Endothelial cell of umbilical vein (primary cell): ENCODE measurements around the gene SLC46A2. TPM values are rescaled to one million over a fixed set of nuclear protein-coding genes. Genes with fewer than 3 reads are reported as not detected.

Source experiments
- BruUV-seq: library from RNA; stranded (reverse); fragments of 400-500 nt; replicated peaks from 2 replicates; lab custom pipeline; 2021; lab: Mats Ljungman, UMichigan
- CTCF ChIA-PET: fragments of 300-600, 350-600 bp; sonication (Branson Sonifier 250); formaldehyde crosslinking; loops from one replicate; lab custom pipeline; 2021; ENCODE audit warnings: antibody characterized with exemption, inconsistent platforms; lab: Charles Lee
- POLR2A ChIA-PET: fragments of 300-600, 350-600 bp; sonication (Branson Sonifier 250); formaldehyde crosslinking; loops from one replicate; lab custom pipeline; 2021; ENCODE audit warnings: antibody characterized with exemption, inconsistent platforms; lab: Charles Lee
- DNase-seq: peaks from one replicate; pipeline ENCODE4 v3.0.0-alpha.2; 2011; ENCODE audit warnings: low read depth, low spot score
- FAIRE-seq: peaks from 2 replicates; lab custom pipeline; 2011; peaks lifted over from hg19 to GRCh38; lab: Jason Lieb, UNC
- H2AFZ ChIP-seq: 2 replicates; pipeline ENCODE4 v1.6.0; 2012; ENCODE audit warnings: low read depth, low read length, control low read depth, inconsistent platforms
- H3K27ac ChIP-seq: 2 replicates; pipeline ENCODE4 v1.5.1; 2011; ENCODE audit warnings: low read depth, mild to moderate bottlenecking, control low read depth, low read length, moderate library complexity; ENCODE audit not compliant: insufficient read depth
- H3K27me3 ChIP-seq, 2 experiments: 2 replicates each; pipeline versions ENCODE4 v1.6.0 to v1.6.1; 2011; ENCODE audit warnings: low read length in 2 of 2, mixed read lengths in 1 of 2; ENCODE audit not compliant: control insufficient read depth in 2 of 2, insufficient read depth in 2 of 2
- H3K36me3 ChIP-seq, 2 experiments: 2 replicates in 1 of 2; 3 replicates in 1 of 2; pipeline ENCODE4 v1.5.1; 2011; ENCODE audit warnings: low read length in 2 of 2, mild to moderate bottlenecking in 1 of 2, moderate library complexity in 1 of 2; ENCODE audit not compliant: control insufficient read depth in 2 of 2, insufficient read depth in 2 of 2; ENCODE audit errors: extremely low read depth in 1 of 2
- H3K4me1 ChIP-seq: 3 replicates; pipeline ENCODE4 v1.5.1; 2011; ENCODE audit warnings: mild to moderate bottlenecking, low read length; ENCODE audit not compliant: control insufficient read depth, insufficient read depth; ENCODE audit errors: extremely low read depth
- H3K4me2 ChIP-seq: 2 replicates; pipeline ENCODE4 v1.6.1; 2011; ENCODE audit warnings: low read length, control low read depth, mixed read lengths; ENCODE audit not compliant: insufficient read depth
- H3K4me3 ChIP-seq, 3 experiments: fragments of 200-600 bp in 1 of 3; sonication (generic), shearing (Covaris generic) in 1 of 3; replicated peaks in 1 of 3; 2 replicates each; pipeline ENCODE4 v1.5.1; 2011 to 2016; ENCODE audit warnings: control low read depth in 3 of 3, low read length in 3 of 3, mild to moderate bottlenecking in 2 of 3, inconsistent platforms in 1 of 3, low read depth in 1 of 3, moderate library complexity in 1 of 3; ENCODE audit not compliant: insufficient read depth in 1 of 3
- H3K79me2 ChIP-seq: 2 replicates; pipeline ENCODE4 v1.6.0; 2012; ENCODE audit warnings: low read length, inconsistent platforms; ENCODE audit not compliant: control insufficient read depth, insufficient read depth
- H3K9ac ChIP-seq: replicated peaks from 2 replicates; pipeline ENCODE3; 2011; ENCODE audit warnings: low read length, control low read depth; ENCODE audit not compliant: insufficient read depth; ENCODE audit errors: extremely low read depth
- H3K9me1 ChIP-seq: replicated peaks from 3 replicates; pipeline ENCODE4 v1.6.0; 2011; ENCODE audit warnings: mild to moderate bottlenecking, low read length; ENCODE audit not compliant: control insufficient read depth, insufficient read depth; ENCODE audit errors: extremely low read depth
- H3K9me3 ChIP-seq: replicated peaks from 2 replicates; pipeline ENCODE4 v1.5.1; 2012; ENCODE audit warnings: low read length, inconsistent platforms; ENCODE audit not compliant: control insufficient read depth, insufficient read depth
- H4K20me1 ChIP-seq: replicated peaks from 2 replicates; pipeline ENCODE3; 2011; ENCODE audit warnings: mild to moderate bottlenecking, low read length; ENCODE audit not compliant: control insufficient read depth, insufficient read depth; ENCODE audit errors: extremely low read depth
- CTCF ChIP-seq, 2 donors: IDR thresholded peaks; 1 replicate in 1 of 2; 2 replicates in 1 of 2; pipeline ENCODE4 v1.5.1; 2011; ENCODE audit warnings: low read length in 2 of 2, mild to moderate bottlenecking in 2 of 2, moderate library complexity in 2 of 2, control low read depth in 1 of 2, inconsistent platforms in 1 of 2, low read depth in 1 of 2; ENCODE audit not compliant: insufficient read depth in 1 of 2; ENCODE audit errors: extremely low read depth in 1 of 2
- EZH2 ChIP-seq: IDR thresholded peaks from 2 replicates; pipeline ENCODE4 v1.6.1; 2012; ENCODE audit warnings: borderline replicate concordance, low read depth, mild to moderate bottlenecking, moderate library complexity, low read length, inconsistent platforms; ENCODE audit not compliant: severe bottlenecking
- FOS ChIP-seq: IDR thresholded peaks from 2 replicates; pipeline ENCODE4 v1.6.1; 2011; ENCODE audit warnings: mild to moderate bottlenecking, low read length, moderate library complexity, borderline replicate concordance; ENCODE audit not compliant: insufficient read depth
- GATA2 ChIP-seq: IDR thresholded peaks from 2 replicates; pipeline ENCODE4 v1.7.0; 2011; ENCODE audit warnings: low read depth, mild to moderate bottlenecking, moderate library complexity, mixed read lengths, low read length; ENCODE audit not compliant: insufficient read length, insufficient read depth
- JUN ChIP-seq: IDR thresholded peaks from 2 replicates; pipeline ENCODE4 v1.6.1; 2011; ENCODE audit warnings: borderline replicate concordance, low read depth; ENCODE audit not compliant: insufficient read length, insufficient read depth
- MAX ChIP-seq: IDR thresholded peaks from 2 replicates; pipeline ENCODE4 v1.6.1; 2011; ENCODE audit not compliant: insufficient read depth, insufficient read length
- MYC ChIP-seq: IDR thresholded peaks from one replicate; pipeline ENCODE4 v1.6.1; 2011; ENCODE audit warnings: mild to moderate bottlenecking, low read depth, low read length
- POLR2A ChIP-seq: IDR thresholded peaks from 2 replicates; pipeline ENCODE4 v1.6.1; 2012; ENCODE audit warnings: low read depth, mild to moderate bottlenecking, control low read depth, low read length
- POLR2AphosphoS5 ChIP-seq: IDR thresholded peaks from 2 replicates; pipeline ENCODE4 v1.6.1; 2012; ENCODE audit warnings: low read depth, mild to moderate bottlenecking, control low read depth, low read length, moderate library complexity; ENCODE audit not compliant: insufficient read depth
- dilution Hi-C: fragments of 300-500 bp; cut with MboI; formaldehyde crosslinking; loops from one replicate; pipeline ENCODE4 v1.15.0; 2019; ENCODE audit warnings: low sequenced_read_pairs; ENCODE audit not compliant: extremely low pct_ligation_motif_present
- intact Hi-C: fragments of 100-400 bp; cut with micrococcal nuclease; formaldehyde crosslinking; loops from one replicate; pipeline ENCODE4 v1.10.0; 2022
- polyA plus RNA-seq, 4 experiments: library from polyadenylated mRNA; depleted of rRNA in 3 of 4; stranded (reverse) in 3 of 4; unstranded in 1 of 4; fragments of >200 nt; gene quantifications; 2 replicates each; pipeline versions ENCODE4 v1.2.1 to v1.2.3, GENCODE V29; 2011 to 2012; ENCODE audit warnings: missing spikeins in 1 of 4
- total RNA-seq: library from RNA; stranded (reverse); gene quantifications from 2 replicates; pipeline ENCODE4 v1.2.3, GENCODE V29; 2021

The SLC46A2 gene
- total and polyA plus RNA-seq, 2 donors (not counting 3 experiments of a cell fraction or from before 2014, with no cell fraction given): not detected

- CTCF ChIA-PET: interaction anchor here (2.0 kb wide), 1 partner anchor 22 kb away, joined by 9 read pairs; no protein-coding TSS in a partner anchor
- TF ChIP-seq EZH2 (no peak), MYC (no peak), JUN (no peak), CTCF (IDR thresholded peaks at IDR 0.05; ENCODE audit: extremely low read depth in 1 of 2, insufficient read depth in 1 of 2, low read depth in 1 of 2, low read length in 2 of 2) (no peak), POLR2A (no peak), POLR2AphosphoS5 (no peak), MAX (no peak), FOS (no peak), GATA2 (no peak)
These were observed 10.0 kb downstream of the SLC46A2 start for GRCh38 chr9:112880650-112881049.

More at GRCh38 chr9:112880650-112881049, 10.0 kb downstream of the SLC46A2 start:
- H2AFZ ChIP-seq: no peak overlapping the region
- no peaks in the 10 kb centered on the region for H3K79me2 ChIP-seq
- H3K4me3 ChIP-seq: no peak overlapping the region
- H3K27ac ChIP-seq: no peak overlapping the region
- no TSS peak for BruUV-seq
- H4K20me1 ChIP-seq: no peaks in the 10 kb centered on the region
- H3K9me3 ChIP-seq: no peaks in the 10 kb centered on the region
- POLR2A ChIA-PET: no interaction called here
- H3K4me1 ChIP-seq: no peaks in the 10 kb centered on the region
- FAIRE-seq (no peak), DNase-seq (no peak)
- dilution Hi-C loops (no loop called here), intact Hi-C loops (no loop called here)
- H3K27me3 ChIP-seq: no peaks in the 10 kb centered on the region
- H3K9me1 ChIP-seq: no peaks in the 10 kb centered on the region
- no peaks in the 10 kb centered on the region for H3K36me3 ChIP-seq
- H3K4me2 ChIP-seq: no peak overlapping the region
- no peak overlapping the region for H3K9ac ChIP-seq
